Parietal lobe (tissue), 1 donor: ENCODE data around the gene KCNC2. TPM values are rescaled to one million over a fixed set of nuclear protein-coding genes. Genes with fewer than 3 reads are reported as not detected.

ENCODE experiments used
- total RNA-seq: library from RNA; depleted of rRNA; stranded (reverse); fragments of >200 nt; gene quantifications from one replicate; pipeline ENCODE4 v1.2.3, GENCODE V29; 2014

The KCNC2 gene
- 19.7 TPM for total RNA-seq

GRCh38 chr12:75209812-75210138, at the start of gene KCNC2:
Gene KCNC2, minus strand, starts transcription at chr12:75209839.

Other genes starting within 250 kb of the KCNC2 start
- 14.7 TPM for gene CAPS2, start 120.5 kb upstream of the KCNC2 start, total RNA-seq
- not detected for gene GLIPR1L1, start 124.8 kb upstream of the KCNC2 start, total RNA-seq
- 0.94 TPM for gene GLIPR1L2, start 181.2 kb upstream of the KCNC2 start, total RNA-seq